CD4-positive, alpha-beta T cell treated with Interleukin-15 for 4 hours (primary cell): ENCODE data around the gene GUCY1B1.

ENCODE experiments used
- DNase-seq: peaks from one replicate; pipeline ENCODE4 v3.0.0-alpha.2; 2020; ENCODE audit warnings: low spot score

GUCY1B1 gene

DNA sequence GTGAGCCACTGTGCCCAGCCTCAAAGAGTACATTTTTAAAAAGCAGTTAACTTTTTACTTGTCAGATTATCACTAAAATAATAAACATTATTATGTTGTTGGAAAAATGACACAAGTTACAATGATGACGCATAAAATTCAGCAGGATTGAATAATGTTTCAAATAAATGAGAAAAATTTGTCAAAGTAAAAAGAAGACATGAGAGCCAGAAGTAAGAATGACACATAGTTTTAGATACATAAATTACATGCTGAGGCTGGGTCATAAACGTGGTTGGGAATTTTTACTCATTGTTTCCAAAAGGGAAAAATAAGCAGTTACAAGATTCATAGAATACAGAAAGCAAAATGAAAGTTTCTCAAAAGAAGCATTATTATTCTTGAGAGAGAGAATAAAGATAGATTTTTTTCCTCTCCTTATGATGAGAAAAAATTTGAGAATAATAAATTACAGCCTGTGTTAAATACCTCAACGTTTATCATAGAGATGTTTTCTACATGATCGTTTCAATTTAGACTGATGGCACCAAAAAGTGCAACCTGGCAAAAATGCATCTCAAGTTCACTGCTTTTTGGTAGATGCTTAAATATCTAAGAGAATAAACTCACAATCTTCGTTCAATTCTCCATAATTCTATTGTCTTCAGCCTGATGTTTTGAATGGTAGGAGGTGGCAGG is 40.4 kb downstream of the GUCY1B1 start:
- no peak for DNase-seq

DNA sequence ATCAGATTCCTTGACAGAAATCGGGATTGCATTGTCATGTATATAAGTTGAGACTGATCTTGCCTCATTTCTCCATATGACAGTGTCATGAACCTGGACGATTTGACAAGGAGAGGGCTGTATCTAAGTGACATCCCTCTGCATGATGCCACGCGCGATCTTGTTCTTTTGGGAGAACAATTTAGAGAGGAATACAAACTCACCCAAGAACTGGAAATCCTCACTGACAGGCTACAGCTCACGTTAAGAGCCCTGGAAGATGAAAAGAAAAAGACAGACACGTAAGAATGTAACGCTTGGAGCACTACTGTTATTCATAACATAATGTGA is 40.9 kb downstream of the GUCY1B1 start:
- no peak for DNase-seq

DNA sequence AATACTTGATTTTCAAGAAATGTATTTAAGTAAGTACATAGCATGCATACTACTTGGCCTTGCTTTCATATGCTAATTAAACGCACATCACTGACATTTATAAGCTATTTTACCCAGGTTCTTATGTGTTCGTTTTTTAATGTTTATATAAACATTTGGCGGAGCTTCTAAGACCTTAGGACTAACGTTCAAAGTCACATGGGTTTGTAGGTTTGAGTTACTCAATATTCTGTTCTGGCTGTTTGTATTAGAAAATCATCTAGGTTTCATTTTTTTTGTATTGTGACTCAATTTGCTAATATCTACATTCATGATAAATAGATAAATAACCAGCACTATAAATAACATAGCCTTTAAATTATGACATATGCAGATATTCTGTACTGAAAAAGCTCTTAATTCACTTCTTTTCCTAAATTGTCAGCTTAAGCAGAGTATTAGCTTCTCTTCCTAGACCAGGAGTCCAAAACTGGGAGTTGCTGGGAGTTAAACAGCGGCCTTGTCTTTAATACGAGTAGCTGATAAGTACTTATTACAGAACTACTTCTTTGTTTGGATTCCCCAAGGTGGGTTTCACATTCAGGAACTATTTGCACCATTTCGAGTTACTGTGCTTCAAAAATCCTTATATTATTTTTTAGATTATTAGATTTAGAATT is 42.0 kb downstream of the GUCY1B1 start:
- no peak for DNase-seq

DNA sequence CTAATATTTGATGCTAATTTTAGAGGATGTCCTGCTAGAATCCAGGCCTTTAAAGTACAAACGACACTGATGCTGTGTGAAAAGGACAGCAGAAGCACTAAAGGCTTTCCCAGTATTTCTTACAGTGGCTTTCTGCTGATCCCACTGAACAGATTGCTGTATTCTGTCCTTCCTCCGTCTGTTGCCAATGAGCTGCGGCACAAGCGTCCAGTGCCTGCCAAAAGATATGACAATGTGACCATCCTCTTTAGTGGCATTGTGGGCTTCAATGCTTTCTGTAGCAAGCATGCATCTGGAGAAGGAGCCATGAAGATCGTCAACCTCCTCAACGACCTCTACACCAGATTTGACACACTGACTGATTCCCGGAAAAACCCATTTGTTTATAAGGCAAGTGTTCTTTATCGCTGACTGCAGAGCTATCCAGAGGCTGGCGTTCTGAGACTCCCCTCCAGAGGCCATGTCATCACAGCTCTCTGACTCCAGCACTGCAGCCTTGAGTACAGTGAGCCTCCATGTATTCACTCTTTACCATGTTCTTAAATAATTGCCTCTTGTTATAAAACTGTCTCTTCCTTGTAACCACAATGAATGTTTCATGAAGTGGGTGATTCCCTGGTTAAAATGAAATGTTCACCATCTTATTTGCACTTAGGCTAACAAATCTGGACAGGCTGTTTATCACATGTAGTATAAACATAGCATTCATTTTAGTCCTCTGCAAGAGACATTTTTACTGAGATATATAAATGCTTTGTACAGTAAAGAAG is 43.6 kb downstream of the GUCY1B1 start:
- no peak for DNase-seq

DNA sequence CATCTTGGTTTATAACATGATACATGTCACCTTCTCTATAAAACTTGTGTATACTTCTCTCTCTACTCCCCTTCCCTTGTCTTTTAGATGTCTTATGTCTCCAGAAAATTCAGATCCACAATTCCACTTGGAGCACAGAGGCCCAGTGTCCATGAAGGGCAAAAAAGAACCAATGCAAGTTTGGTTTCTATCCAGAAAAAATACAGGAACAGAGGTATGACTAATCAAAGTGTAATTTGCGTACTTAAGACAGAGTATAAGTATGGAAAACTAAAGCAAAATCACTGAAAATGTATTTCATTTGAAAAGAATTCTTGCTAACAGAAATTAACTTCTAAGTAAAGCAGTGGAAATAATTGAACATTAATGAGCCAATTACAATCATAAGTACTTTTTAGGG is 46.2 kb downstream of the GUCY1B1 start:
- no peak for DNase-seq

DNA sequence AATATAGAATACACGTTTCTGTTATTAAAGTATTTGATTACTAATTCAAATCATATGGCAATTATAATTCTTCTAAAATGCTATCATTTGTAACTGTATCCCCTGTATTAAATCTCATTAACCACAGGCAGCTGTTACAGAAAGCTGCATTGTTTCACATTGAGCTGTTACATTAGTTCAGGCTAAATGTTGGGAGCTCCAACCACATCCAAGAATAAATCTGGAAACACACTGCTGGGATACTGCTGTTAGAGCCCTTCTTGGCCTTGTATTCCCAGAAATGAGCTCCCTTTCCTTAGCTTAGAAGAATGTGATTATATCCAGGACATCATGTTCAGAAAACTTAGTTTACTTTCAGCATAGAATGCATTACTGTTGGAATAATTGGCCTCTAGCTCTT is 48.2 kb downstream of the GUCY1B1 start:
- no peak for DNase-seq

DNA sequence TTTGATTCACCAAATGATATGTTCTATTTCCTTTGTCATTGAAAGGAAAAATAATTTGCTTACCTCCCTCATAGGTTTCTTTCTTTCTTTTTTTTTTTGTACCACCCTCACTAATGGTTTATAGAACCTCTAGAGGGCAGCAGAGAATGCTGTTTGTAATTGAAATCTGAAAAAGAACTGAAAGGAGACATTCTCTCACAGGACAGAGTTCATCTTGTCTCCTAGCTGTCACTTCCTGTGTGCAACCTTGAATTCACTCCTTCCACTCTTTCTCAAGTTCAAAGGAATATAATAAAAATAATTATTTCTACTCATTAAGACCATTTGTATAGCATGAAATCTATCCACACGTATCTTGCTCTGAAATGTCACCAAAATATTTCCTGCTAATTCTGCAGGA is 51.0 kb downstream of the GUCY1B1 start:
- peak; percentile 37 for DNase-seq

DNA sequence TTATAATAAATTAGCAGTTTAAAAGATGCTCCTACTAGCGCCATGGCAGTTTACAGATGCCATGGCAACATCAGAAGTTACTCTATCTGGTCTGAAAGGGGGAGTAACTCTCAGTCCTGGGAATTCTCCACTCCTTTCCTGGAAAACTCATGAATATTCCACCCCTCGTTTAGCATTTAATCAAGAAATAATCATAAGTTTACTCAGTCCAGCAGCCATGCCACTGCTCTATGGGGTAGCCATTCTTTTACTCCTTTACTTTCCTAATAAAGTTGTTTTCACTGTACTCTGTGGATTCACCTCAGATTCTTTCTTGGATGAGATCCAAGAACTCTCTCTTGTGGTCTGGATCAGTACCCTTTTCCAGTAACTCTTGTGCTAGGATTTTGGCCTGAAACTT is 52.3 kb downstream of the GUCY1B1 start:
- no peak for DNase-seq

DNA sequence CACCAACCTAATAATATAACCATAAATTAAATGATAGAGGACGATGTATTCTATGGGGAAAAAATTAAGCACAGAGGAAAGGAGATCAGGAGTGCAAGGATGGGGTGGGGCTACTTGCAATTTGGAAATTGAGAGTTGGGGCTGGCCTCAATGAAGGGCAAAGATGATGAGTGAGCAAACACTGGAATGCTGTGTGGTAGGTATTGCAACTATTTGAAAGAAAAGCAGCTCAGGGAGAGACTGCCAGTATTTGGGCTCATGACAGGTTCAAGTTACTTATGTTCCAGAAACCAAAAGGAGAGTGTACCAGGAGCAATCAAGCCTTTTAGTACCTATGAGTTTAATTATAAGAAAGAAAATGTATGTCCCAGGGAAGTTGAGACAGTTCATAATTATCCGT is 59.8 kb downstream of the GUCY1B1 start:
- DNase-seq, result no peak

DNA sequence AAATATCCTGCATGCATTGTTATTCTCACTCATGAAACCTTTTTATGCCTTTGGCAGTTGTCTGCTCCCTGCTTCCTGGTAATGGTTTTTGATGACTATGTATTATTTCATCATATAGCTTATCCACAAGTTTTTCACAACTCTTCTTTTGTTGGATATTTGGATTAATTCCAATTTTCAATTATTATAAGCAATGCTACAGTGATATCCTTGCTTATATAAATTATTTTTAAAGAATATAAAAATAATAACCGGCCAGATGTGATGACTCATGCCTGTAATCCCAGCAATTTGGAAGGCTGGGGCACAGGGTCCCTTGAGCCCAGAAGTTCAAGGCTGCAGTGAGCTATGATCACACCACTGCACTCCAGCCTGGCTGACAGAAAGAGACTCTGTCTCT is 60.2 kb downstream of the GUCY1B1 start:
- DNase-seq, result no peak

DNA sequence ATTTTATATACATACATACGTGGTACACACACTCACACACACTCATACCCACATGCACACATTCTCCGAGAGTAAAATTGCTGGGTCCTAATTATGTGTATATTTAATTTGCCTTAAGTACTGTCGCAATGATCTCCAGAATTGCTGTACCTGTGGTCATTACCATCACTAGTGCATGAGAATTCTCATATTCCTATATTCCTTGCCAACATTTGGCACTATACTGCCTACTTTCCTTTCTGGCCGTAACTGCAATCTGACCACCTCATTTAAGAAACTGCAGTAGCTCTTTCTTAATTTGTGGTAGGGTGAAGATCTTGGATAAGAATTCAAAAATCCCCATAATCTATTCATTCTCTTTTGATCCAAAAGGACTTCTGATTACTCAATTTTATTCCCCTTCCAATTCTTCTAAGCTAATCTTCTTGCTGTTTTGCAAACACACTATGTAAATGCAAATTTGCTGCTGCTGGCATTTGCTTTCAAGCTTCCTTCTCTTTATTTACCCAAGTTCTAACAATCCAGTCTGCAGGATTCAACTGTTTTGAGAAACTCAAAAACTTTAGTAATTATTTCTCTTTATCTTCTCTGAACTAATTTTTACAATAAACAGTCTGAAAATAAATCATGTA is 62.2 kb downstream of the GUCY1B1 start:
- DNase-seq, result no peak

DNA sequence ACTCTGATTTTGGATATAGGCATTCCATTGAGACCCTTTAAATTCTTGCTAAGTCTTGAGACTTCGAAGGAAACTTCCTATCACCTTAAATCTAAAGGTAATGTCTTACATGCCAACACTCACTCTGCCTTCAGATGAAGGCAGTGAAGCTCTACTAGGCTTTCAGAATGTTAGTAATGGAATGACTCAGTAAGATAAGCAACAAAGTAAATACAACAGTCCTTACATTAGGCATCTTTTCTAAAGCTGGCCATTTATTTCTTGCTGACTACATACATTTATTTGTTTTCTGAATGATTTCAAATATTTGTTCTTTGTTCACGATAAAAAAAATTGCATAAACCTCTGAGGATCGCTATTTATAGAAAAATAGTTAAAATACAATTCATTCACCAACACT is 63.8 kb downstream of the GUCY1B1 start:
- DNase-seq, result no peak

DNA sequence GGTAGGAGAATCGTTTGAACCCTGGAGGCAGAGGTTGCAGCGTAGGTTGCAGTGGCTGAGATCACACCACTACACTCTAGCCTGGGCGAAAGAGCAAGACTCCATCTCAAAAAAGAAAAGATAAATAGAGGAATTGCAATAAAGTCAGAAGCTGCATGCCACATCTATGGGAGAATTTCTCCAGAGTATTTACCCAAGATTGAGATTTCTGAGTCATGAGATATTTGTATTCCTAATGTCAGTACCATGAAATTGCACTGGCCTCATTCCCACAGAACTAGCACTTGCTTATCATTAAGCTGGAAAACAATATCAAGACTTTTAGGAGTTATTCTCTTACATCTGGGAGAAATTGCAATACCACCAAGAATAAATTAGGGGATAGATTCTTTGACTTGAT is 69.8 kb downstream of the GUCY1B1 start:
- DNase-seq, result no peak

DNA sequence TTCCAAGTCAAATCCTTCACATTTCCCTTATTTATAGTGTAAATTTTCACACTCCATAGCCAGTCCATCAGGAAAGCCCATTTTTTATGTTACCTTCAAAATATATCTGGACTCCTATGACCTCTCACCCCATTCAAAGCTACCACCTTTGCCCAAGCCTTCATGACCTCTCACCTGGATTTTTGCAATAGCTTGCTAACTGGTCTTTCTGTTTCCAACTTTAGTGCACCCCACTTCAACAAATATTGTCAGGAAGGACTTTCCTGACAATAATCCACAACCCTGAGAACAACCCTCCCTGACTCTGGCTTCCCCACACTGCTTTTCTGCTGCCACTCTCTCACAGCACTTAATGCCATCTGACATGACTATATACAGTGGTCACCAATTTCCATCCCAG is 73.8 kb downstream of the GUCY1B1 start:
- no peak for DNase-seq

DNA sequence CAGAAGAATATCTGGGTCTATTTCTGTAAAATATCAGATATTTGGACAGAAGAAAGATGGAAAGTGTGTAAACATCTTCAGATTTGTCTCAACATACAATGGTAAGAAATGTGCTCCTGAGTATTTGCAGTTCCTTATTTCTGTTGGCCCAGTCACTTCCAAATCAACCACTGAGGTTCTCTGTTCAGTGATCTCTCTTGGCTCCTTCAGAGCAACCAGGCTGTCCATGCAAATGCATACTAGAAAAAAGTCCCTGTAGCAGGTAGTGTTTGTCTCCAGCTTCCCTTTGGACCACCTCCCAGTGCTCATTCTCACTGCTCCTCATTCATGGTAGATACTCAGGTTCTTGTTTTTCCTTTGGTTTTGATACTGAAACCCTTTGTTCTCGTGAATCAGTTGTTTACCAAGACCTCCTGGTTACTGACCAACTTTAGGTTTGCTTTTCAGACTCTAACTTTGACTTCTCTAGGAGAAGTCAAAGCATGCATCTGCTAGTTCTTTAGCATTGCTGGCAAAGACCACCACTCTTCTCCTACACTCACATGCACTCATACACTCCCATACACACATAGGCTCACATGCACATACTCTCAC is 78.5 kb downstream of the GUCY1B1 start:
- DNase-seq, result no peak

DNA sequence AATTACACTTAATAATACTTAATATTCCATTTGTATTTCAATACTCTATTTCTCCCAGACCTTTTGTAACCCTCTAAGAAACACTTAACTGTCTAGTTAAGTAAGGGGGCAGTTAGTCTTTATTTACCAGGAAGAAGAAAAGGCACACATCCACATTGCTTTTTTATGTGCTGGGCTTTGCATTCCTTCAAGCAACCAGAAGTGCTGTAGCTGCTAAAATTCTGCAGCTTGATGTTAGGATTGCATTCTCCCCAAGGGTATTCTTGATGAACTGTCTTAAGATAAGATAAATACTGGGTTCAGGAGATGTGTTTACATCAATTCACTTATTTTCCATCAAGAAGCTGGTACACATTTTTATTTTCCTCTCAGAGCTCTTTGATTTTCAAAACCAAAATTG is 83.3 kb downstream of the GUCY1B1 start:
- no peak for DNase-seq

DNA sequence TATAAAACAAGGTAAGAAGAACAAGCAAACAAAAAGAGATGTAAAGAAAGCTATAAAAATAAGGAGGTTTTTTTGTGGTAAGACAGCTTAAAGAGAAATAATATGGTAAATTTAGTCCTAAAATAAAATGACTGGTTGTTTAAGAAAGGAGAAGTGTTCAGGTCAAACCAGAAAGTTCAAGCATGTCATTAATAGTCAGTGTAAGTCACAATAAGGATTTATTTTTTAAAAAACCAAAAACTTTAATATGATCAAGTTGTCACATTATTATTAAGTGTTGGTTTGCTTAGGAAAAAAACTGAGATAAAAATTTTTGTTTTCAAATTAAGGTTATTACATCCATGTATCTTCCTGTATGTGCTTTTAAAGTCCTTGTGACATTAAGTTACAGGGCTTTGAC is 88.1 kb downstream of the GUCY1B1 start:
- no peak for DNase-seq

DNA sequence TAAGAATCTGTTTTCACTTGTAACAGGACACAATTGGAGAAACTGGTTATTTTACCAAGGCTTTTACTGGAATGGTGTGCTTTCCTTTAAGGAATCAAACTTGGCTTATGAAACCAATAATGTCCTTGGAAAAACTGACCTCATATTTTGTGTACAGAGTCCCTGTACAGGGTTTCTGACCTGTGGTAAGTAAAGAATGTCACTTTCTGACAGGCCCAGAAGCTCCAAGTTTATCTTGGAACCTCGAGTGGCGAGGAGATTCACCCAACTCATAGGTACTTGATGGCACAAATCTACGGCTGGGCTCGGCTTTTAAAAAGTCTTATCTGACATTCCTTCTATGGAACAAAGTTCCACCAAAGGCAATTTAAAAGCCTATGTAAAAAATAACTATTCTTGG is 90.2 kb downstream of the GUCY1B1 start:
- DNase-seq, result no peak

DNA sequence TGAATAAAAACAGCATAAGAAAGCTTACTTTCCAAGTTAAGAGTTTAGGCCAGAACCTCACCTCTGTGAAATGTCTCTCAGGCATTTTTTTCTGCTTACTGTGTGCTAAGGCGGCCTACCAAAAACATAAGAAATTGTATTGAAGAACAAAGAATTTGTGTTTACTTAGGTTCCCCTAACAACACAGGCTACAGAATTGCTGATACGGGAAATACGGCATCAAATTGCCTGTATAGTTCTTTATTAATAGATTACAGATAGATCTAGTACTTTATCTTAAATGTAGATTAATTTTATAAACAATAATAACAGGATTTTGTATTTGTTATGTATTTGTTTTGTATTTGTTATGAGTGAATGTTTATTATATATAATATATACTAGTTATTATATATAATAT is 94.4 kb downstream of the GUCY1B1 start:
- no peak for DNase-seq

DNA sequence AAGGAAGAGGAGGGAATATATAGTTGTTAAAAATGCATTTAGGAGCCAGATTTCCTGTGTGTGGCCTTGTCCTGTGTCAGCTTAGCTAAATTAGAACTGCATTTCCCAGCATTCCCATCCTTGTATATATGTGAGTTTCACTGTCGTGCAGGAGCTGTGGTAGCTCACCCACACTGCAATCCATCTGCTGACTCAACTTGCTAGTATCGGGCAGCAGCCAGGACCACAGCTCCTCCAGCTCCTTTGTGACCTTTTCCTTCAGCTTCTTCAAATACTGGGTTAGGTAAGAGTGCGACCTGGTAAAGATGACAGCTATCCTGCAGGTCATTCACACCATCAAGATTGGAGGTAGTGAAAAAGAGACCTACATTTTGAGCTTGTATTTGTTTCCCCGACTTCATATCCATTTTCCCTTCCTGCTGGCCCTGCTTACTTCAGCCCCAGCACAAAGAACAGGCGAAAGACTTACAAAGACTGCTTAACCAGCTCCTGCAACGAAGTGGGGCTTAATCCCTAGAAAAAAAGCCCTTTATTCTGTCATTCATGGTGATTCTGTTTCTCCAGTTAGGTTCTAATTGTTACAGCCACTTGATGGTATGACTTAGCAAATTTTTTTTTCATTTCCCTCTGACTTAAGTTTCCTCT is 95.9 kb downstream of the GUCY1B1 start:
- no peak for DNase-seq

DNA sequence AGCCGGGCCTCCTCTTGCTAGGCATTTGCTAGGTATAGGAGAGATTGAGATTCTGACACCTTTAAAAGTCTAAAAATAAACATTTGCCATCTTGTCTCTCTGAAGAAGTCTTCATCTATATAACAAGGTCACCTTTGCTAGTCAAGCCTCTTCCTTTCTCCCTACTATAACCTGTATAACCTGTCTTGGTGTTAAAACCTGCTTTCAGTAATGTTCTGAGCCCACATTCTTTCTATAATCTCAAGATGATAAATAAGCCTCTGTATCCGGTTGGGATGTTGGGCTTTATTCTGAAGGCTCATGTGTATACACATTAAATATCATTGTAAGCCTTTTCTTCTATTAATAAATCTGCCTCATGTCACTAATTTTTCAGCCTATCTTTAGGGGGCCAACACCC is 97.1 kb downstream of the GUCY1B1 start:
- DNase-seq, result no peak
